Tongue (tissue), 2 donors: Measurements from ENCODE around the gene PPP1R17. TPM values are rescaled to one million over a fixed set of nuclear protein-coding genes. Genes with fewer than 3 reads are reported as not detected.

Experiments used
- DNase-seq: peaks from one replicate; pipeline ENCODE4 v3.0.0-alpha.2; 2015
- total RNA-seq: library from RNA; depleted of rRNA; stranded (reverse); fragments of >200 nt; gene quantifications from one replicate; pipeline ENCODE4 v1.2.3, GENCODE V29; 2014

PPP1R17 gene
- not detected for total RNA-seq

DNA sequence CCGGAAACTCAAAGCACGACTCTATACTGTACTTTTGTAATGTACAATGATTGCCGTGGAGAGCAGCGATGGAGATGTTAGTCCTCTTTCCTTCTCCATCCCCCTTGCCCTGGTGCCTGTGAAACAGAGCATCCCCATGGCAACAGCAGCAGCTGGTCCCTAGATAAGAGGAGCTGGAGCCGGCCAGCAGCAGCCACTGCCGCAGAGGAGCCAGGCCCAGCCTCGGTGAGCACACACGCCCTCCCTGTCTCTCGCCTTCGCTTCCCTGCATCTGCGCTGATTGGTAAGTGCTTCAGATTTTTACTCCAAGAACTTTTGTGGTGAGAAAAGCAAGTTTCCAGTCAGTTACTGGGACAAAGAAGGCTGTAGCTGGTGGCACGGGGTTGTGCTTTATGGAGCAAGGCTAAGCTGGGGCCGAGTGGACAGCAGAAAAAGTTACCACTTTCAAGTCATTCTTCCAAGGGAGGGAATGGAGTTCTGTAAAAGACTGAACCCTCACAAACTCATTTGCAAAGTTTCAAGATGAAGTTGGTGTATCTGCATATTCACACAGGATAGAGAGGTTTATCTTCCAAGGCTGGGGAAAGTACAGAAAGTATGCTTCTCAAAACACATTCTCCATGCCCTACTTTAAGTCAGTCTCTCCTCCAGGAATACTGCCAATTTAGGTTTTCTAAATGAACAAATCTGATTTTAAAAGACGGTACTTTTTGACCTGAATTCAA is at the start of gene PPP1R17:
Gene PPP1R17 (plus strand): TSS at position 192 of the 725 bp plus-strand sequence. CDS start 5,227 bp downstream, outside the sequence.
- peak; percentile 36 for DNase-seq

DNA sequence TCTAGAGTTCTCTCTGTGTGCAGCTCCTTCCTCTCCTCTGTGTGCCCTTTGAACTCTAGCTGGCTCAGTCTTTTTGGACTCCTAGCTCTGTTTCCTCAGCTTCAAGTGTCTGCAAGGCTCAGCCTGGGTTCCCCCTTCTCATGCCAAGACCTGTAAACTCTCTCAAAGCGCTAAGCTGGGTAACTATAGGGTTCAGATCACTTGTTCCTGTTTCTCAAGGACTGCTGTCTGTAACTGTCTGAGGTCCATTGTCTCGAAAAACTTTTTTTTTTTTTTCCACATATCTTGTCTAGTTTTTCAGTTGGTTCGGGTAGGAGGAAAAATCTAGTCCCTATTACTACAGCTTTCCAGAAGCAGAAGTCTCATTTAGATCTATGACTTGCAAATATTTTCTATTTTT is 46.6 kb upstream of the PPP1R17 start:
- DNase-seq = no peak

DNA sequence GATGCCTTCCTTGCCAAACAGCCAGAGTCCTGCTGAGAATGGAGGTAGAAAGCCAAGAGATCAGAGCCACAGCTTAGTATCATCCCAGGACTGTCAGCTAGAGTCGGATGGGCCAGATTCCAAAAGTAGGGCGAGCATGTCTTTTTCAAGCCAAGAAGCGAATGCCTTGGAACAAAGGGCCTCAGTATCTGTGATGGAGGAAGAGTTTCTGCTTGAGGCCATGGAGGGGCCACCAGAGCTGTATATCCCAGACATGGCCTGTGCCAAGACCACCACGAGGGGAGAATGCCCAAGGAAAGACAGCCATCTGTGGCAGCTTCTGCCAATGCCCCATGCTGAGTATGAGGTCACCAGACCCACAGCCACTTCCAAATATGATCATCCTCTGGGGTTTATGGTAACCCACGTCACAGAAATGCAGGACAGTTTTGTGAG is 44.3 kb upstream of the PPP1R17 start:
- DNase-seq = no peak

DNA sequence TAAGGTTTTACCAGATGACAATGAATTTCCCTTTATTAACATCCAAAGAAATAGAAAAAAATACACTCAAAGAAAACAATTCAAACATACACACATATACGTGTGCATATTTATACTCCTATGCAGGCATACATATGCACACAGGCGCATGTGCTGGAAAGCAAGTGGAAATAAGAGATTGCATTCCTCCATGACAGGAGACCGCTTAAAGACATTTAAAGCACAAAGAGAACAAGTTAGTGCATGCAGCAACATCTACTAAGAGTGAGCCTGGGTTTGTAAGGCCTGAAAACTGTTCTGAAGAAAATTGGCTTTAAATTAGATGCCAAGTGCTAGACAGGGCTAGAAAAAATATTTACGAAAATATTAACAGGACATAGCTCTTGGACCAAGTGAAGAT is 40.1 kb upstream of the PPP1R17 start:
- DNase-seq = no peak

DNA sequence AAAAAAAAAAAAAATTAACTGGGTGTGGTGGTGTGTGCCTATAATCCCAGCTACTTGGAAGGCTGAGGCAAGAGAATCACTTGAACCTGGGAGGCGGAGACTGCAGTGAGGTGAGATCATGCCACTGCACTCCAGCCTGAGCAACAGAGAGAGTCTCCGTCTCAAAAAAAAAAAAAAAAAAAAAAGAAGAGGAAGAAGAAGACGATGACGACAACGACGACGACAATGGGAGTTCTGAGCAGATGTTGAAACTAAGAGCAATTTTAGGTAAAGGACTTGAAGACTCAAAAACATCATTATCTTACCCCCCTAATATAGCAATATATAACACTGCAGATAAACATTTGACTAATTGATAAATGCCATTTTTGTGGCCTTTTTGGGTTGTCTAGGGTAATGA is 39.5 kb upstream of the PPP1R17 start:
- no peak for DNase-seq

DNA sequence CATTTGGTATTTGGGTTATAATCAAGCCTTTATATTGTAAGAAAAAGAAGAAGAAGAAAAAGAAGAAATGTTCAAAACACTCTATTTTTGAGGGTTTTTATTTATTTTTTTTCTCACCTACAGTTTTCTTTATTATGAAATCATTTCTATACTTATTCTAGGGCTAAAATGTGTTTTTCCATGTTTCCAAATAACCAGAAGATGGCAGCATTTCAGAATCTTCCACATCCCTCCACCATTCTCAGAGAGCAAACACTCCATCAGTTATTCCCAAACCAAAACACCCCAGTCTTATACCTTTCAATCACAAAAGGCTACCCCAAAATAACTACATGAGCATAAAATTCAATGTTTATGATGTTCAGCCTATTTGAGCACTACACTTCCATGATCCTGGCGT is 38.7 kb upstream of the PPP1R17 start:
- DNase-seq = peak; percentile 20

DNA sequence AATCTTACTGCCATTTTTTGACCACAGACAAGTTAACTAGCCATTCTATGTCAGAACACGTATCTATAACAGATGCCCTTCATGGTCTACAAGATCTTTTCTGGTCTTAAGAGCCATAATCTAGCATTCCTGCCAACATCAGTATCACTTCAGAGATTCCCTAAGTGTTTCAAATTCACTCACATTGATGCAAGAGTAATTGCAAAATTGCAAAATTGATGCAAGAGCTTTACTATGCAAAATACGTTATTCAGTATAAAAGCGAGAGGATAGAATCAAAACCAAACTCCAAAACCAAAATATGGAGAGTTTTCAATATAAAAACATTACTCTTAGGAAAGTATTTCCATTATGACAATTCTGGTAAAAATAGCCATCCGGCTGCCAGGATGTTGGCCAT is 38.1 kb upstream of the PPP1R17 start:
- DNase-seq = no peak

DNA sequence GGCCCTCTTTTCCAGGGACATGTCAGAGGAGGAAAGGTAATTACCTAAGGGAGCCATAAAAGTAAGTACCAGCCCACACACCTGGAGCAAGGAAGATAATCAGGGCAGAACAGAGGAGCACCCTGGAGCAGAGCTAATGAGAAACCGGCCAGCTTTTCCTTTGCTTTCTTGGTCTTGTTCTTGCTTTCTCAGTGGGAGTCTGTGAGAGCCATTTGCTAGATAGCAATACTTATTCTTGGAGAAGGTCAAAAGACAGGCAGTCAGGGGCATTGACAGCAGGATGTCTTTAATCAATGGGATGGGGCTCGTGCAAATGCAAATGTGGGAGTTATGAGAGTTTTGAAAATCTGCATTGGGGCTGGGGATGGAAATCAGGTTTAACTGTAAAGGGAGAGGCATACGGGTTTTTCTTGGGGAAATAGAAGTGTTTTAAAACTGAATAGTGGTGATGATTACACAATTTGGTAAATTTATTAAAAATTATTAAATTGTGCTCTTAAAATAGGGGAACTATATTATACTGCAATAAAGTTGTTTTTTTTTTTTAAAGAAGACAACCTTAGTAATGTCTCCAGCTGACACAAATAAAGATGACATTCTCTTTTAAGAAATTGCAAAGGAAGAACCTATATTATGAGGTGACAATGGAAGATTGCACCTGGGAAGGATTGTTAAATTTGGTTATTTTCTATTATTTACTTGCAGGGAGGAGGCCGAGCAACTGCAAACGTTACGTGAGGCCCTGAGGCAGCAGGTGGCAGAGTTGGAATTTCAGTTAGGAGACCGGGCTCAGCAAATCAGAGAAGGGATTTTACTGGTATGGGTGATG is 35.6 kb upstream of the PPP1R17 start:
- no peak for DNase-seq

DNA sequence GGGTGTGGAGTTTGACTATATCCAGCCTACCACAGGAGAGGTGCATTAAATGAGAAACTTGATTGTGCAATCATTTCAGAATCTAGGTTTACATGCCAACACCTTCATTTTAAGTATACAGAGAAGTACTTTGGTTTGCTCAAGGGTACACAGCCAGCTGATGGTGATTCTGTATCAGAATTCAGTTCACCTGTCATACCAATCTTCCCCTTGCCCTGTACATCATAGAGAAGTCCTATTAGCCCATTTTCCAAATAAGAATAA is 35.0 kb upstream of the PPP1R17 start:
- no peak for DNase-seq

DNA sequence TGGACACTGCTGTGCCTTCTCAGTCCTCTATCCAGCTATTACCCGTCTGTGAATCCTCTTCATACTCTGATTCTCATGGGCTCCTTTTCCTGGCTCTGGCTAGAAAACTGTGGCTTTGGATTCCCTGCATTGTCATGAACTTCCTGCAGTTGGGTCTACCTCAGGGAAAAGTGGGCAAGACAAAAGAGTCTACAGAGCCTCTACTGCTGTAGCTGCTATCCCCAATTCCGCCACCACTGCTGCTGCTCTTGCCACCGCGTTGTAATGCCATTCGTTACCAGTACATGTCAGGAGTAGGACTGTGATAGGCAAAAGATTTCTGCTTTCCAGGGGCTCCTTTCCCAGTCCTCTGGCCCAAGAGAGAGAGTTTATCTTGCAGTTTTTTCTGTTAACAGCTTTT is 23.9 kb upstream of the PPP1R17 start:
- no peak for DNase-seq

DNA sequence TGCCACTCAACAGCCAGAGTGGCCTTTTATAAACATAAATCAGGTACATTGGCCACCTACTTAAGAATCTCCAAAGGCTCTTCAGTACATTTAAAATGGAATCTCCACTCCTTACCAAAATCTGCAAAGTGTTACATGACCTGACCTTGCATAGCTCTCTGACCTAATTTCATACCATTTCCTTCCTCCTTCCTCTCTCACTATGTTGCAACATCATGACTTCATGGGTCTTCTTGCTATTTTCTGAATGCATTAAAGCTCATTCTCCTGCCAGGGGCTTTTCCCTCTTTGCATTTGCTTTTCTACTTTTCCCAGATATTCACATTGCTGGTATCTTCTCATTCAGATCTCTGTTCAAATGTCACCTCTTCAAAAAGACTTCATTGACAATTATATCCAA is 22.1 kb upstream of the PPP1R17 start:
- no peak for DNase-seq

DNA sequence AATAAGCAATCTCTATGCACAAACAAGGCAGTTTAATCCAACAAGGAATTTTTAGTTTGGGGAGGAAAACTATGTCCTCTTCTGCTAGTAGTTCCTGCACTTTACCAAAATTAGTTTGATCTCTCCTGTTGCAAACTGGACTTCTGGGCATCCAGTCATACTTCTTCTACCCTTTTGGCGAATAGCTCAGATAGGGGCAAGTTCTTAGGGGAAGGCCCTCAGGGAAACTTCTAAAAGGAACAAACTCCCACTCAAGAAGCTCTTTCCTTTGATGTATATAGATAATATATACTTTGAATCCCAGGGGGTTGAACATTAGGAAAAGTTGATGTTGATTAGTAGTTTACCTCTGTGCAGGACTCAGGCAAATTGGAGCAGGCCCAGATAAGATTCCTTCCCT is 21.5 kb upstream of the PPP1R17 start:
- DNase-seq = no peak

DNA sequence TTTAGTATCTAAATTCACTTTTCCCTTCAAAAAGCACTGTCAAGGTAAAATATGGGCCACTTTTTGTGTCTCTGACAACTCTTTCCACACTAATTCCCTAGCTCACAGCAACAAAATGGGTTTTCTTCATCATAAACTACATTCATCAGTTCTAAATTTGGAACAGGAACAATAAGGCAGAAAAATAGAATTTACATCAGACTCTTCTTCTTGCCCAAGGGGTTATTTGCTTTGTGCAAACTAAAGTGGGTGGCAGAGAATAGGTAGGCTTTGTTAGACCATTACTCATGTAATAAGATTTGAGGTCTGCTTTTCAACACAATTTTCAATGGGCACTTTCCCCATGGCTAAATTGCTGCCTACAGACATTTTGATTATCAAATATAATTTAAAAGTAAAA is 17.6 kb upstream of the PPP1R17 start:
- no peak for DNase-seq

DNA sequence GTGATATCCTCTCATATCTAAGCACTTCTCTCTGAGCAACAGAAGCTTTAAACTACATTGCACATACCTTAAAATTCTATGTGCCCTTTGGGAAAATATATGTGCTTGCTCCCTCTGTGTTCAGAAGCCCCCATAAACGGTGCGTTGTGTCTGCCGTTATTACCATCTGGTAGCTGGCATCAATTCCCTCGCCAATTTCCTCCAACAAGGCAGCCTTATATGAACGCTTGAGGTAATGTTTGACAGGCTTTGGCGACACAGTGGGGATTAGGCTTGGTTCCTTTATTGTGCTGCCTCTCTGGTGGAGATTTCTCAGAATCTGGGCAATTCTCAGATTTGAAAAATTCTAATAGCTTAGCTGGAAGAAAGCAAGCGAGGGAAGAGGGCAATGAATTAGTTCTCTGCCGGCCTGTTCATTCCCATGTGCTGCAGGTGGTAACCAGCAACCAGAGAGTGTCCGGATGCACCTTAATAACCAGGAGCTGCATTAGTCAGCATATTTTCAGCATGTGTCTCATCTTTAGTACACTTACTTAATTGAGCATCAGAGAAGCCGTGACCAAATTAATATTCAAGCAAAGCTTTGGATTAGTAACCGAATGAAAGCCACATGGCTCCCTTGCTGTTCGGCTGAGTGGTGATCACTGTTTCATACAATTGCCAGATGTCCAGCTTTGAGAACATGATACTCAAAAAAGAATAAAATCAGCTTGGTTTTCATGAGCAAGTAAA is 7.3 kb upstream of the PPP1R17 start:
- DNase-seq = no peak

DNA sequence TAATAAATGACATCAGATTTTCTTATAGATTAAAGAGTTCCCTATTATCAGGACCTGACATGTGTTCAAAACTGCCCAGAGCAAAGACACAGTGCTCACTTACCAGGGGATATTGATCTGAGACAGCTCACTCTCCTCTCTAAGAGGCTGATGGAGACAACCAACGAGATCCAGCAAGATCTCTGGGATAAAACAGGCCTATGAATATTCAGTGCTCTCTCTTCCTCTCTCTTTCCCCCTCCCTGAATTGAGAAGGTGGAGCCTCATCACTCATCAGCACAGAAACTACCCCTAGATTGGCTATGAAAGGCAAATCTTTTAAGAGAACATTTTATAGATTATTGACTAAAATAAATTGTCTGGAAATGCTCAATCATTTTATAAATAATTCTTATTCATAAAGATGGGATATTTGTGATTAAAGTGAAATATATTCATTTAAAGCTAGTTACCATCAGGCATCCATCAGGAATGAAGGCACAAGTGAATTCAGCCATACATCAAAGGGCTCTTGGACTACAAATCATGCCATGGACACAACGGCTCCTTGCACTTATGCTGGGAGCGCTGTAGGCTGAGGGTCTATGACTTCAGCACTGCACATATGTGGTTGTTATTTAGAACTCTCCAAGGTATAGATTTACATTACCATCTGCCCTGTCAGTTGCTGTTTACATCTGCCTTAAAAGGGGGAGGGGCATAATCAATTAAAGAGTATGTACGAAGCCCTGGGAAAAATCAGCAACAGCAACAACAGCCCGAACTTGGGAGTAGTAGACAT is 3.4 kb upstream of the PPP1R17 start:
- no peak for DNase-seq

DNA sequence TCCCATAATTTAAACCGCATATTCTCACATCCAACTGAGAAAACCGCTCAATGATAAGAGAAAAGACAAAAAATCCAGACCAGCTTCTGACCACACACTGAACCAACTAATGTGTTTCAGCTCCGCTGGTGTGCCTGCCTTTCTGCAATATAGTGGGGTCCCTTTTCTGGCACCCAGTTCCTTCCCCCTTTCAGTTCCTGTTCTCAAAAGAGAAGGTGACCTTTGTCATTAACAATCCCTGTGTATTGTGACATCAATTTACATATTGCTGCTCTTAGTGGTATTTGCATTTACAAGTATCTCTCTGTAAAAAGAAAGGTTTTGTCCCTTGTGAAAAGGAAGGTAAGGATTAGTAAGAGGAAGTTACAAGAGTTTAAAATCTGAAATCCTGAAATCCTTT is 1.4 kb downstream of the PPP1R17 start:
- DNase-seq = no peak

DNA sequence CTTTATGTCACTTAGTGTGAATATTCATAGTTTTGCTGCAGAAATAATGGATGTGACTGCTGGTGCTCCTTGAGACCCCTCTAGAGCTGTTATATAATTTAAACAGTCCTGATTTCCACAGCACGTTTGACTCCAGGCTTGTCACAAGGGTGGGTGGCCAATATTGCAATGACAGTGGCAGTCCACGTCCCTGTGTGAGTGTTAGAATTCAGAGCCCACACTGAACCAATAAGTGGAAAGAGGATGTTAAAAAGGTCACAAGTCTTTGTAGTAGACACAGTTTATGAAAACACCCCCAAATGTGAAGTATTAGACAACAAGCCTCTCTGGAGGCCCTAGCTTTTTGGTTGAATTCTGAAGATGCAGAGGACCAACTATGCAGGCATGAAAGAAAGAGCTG is 2.0 kb downstream of the PPP1R17 start:
- no peak for DNase-seq

DNA sequence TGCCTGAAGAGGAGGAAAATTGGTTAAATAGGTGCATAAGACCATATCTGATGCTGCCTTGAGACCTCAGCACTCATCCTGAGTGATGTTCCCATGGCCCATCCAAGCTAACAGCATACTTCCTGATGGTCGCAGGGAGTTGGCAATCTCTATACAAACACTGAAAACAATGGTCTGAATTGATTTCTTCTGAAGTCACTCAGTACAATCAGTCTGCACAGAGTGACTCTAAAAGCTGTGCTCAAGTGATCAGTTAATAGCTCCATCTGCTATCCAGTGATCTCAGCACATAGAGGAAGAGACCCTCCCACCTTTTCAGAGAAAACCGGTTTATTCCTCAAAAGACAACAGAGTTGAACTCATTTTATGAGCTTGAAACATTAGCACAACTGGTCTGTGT is 3.9 kb downstream of the PPP1R17 start:
- no peak for DNase-seq

DNA sequence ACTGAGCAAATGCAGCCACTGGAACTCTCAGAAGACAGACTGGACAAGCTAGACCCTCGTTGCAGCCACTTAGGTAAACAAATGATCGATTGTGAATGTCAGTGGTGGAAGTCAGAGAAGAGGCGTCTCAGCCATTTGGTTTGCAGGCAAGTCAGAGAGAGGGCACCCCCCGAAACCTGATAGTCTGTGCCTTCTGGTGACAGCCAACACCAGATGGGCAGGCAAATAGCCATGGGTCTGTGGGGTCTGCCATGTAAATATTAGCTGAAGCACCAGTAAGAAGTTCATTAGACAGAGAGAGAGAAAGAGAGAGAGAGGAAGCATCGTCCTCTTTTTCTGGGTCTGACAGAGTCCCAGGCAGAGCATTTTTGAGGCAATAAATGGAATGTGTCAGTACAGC is 5.4 kb downstream of the PPP1R17 start:
- DNase-seq = no peak

DNA sequence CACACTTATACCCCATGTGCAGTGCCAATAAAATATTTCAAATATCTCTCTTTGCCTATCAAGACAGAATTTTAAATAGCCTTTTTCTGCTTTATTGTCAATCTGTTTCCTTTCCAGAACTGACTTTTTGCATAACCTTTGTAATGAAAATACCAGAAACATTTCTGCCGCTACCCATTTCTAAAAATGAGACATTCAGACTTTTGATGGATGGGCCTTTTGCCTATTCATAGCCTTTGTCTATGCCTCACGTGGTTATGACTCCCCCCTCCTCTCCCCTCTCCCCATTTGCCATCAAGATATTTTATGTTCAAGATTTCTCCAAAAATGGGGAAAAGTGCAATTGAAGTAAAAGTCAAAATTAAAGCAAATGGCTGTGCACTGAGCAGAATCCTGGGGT is 5.9 kb downstream of the PPP1R17 start:
- no peak for DNase-seq

DNA sequence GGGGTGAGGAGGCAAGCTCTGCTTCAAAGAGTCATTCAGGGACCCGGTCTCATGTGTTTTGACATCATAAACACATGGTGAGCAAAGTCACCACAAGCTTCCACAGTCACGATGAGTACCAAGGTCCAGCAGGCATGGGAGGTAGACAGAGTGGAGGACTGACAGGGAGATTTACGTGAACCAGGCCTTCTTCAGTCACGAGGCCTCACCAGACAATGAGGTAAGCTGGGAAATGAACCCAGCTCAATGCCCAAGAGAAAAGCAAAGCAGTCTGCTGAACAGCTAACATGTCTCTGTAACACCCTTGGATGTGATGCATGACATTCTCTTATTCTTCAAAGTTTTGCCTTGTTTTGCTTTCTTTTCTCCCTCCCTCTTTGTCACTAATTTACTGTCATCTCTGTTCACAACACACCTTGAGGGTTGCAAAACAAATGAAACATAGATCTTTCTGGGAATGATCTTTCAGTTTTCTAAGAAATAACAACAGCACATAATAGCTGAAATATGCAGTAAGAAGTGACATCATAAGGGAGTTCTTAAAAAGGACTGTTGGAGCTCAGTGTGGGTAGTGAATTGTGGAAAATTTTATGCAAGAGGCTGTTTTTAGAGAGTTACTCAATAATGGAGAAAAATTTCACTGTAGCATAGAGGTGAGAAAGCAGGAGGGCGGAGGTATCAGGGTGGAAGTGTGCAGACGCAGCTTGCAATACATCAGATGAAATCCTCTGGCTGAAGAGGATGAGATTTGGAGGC is 9.0 kb downstream of the PPP1R17 start:
- DNase-seq = peak; percentile 12

DNA sequence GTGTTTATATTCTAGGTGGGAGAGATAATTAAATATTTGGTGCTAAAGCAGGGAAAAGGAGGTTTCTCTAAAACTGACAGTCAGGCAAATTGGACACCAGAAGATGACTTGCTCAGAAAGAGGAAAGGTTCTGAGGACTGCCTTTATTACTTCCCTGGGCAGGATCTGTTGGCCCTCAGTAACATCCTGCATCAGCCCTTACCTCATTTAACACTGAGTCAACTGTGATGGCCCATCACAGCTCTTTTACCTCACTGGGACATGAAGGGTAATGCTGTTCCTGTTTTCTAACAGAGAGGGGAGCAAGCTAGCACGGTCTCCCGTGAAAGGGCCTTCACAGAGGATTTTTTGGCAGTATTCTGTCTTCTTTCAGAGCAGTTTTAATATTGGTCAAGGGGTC is 12.0 kb downstream of the PPP1R17 start:
- DNase-seq = no peak
